ENCODE measurements around the gene TRIM44. TPM values are rescaled to one million over a fixed set of nuclear protein-coding genes. Genes with fewer than 3 reads are reported as not detected.

TRIM44 gene
- polyA plus RNA-seq, 1 donor (not counting 4 experiments of a cell fraction or from before 2014, with no cell fraction given) = 48.3 TPM

- FAIRE-seq (peak; percentile 5), DNase-seq (ENCODE audit: low read depth, low spot score) (no peak)
- Histone ChIP-seq H2AFZ (ENCODE audit: control insufficient read depth, low read length) (no peak overlapping the region), H3K4me3 (ENCODE audit: control insufficient read depth in 2 of 3, extremely low read depth in 1 of 3, insufficient read depth in 2 of 3, low read depth in 1 of 3, low read length in 3 of 3) (no peak overlapping the region), H3K9me3 (ENCODE audit: control insufficient read depth, low read depth, low read length) (no peaks in the 10 kb centered on the region), H3K27me3 (ENCODE audit: control insufficient read depth, extremely low read depth, insufficient read depth, low read length) (no peaks in the 10 kb centered on the region), H3K79me2 (ENCODE audit: control insufficient read depth, insufficient read depth, low read length) (peaks cover 3% of the 10 kb centered on the region), H4K20me1 (ENCODE audit: control insufficient read depth, extremely low read depth, insufficient read depth, low read length) (no peaks in the 10 kb centered on the region), H3K4me1 (ENCODE audit: control insufficient read depth, extremely low read depth, insufficient read depth, low read length) (peaks cover 32% of the 10 kb centered on the region), H3K9ac (ENCODE audit: control insufficient read depth, extremely low read depth, insufficient read depth, low read length) (no peak overlapping the region), H3K4me2 (ENCODE audit: control insufficient read depth, extremely low read depth, insufficient read depth, low read depth, low read length) (peak overlapping the region; percentile 30), H3K27ac (ENCODE audit: control insufficient read depth, insufficient read depth, low read length) (peak overlapping the region; percentile 15), H3K9me1 (ENCODE audit: control insufficient read depth, extremely low read depth, insufficient read depth, low read length) (no peaks in the 10 kb centered on the region), H3K36me3 (ENCODE audit: control insufficient read depth in 2 of 2, extremely low read depth in 1 of 2, insufficient read depth in 2 of 2, low read length in 2 of 2) (peaks cover 0 to 2% of the 10 kb centered on the region in 2 experiments)
- no peak for TF ChIP-seq EZH2 (IDR thresholded peaks at IDR 0.05; ENCODE audit: low read length)
- TF ChIP-seq CTCF (optimal IDR thresholded peaks at IDR 0.05 in 1 of 3, IDR thresholded peaks at IDR 0.05 in 1 of 3, conservative IDR thresholded peaks at IDR 0.05 in 1 of 3; ENCODE audit: extremely low read depth in 1 of 3, insufficient read depth in 2 of 3, low read length in 3 of 3) = no peak
- dilution Hi-C loops (cut with MboI; ENCODE audit: extremely low pct_ligation_motif_present, low sequenced_read_pairs) = no loop called here
Measured at GRCh38 chr11:35787626-35788025, 125.1 kb downstream of the TRIM44 start.

DNA sequence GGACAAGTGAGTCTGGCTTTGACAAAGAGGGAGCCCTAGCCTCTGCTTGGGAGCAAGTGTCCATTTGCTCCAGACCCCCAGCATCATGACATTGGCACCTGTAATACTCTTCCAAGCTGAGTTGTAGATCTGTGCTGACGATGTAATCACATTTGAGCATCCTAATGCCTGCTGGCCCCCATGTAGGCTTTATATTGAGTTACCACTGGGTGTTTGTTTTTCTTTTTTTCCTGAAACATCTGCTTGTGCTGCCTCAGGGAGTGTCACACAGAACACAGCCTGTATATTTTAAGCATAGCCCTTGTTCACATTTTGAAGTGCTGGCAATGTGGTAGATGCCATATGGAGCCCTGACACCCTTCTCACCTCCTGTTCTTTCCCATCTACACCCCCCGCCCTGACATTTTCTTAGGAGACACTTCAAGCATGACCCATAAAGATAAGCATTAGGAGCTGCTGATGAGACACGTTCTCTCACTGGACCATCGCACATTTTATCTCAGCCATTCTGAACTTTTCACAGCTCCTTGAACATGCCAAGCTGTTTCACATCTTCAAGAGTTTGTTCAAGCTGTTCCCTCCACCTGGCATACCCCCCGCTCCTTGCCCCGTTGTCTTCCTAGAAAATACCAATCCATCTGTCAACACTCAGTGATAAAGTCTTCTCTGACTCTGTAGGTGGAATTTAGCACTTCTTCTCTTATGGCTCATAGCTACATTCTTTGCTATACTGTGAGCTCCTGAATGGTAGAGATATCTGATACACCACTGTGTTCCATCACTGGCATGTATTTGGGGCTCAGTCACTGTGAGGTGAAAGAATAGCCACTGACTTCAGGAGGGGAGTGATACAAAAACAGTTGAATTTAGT lies 128.7 kb downstream of the TRIM44 start:
- dilution Hi-C loops (cut with MboI; ENCODE audit: extremely low pct_ligation_motif_present, low sequenced_read_pairs) = no loop called here
- no peak for DNase-seq (ENCODE audit: low read depth, low spot score)
- no peak for FAIRE-seq
- Histone ChIP-seq H3K27ac (ENCODE audit: control insufficient read depth, insufficient read depth, low read length) (no peak overlapping the region), H2AFZ (ENCODE audit: control insufficient read depth, low read length) (no peak overlapping the region), H3K9ac (ENCODE audit: control insufficient read depth, extremely low read depth, insufficient read depth, low read length) (no peak overlapping the region), H3K4me3 (ENCODE audit: control insufficient read depth in 2 of 3, extremely low read depth in 1 of 3, insufficient read depth in 2 of 3, low read depth in 1 of 3, low read length in 3 of 3) (no peak overlapping the region), H3K4me2 (ENCODE audit: control insufficient read depth, extremely low read depth, insufficient read depth, low read depth, low read length) (no peak overlapping the region), H3K79me2 (ENCODE audit: control insufficient read depth, insufficient read depth, low read length) (peaks cover 7% of the 10 kb centered on the region), H3K4me1 (ENCODE audit: control insufficient read depth, extremely low read depth, insufficient read depth, low read length) (peaks cover 44% of the 10 kb centered on the region), H3K36me3 (ENCODE audit: control insufficient read depth in 2 of 2, extremely low read depth in 1 of 2, insufficient read depth in 2 of 2, low read length in 2 of 2) (peaks cover 0 to 2% of the 10 kb centered on the region in 2 experiments), H3K9me1 (ENCODE audit: control insufficient read depth, extremely low read depth, insufficient read depth, low read length) (no peaks in the 10 kb centered on the region), H4K20me1 (ENCODE audit: control insufficient read depth, extremely low read depth, insufficient read depth, low read length) (no peaks in the 10 kb centered on the region), H3K27me3 (ENCODE audit: control insufficient read depth, extremely low read depth, insufficient read depth, low read length) (no peaks in the 10 kb centered on the region), H3K9me3 (ENCODE audit: control insufficient read depth, low read depth, low read length) (no peaks in the 10 kb centered on the region)
- no peak for TF ChIP-seq CTCF (optimal IDR thresholded peaks at IDR 0.05 in 1 of 3, IDR thresholded peaks at IDR 0.05 in 1 of 3, conservative IDR thresholded peaks at IDR 0.05 in 1 of 3; ENCODE audit: extremely low read depth in 1 of 3, insufficient read depth in 2 of 3, low read length in 3 of 3)
- TF ChIP-seq EZH2 (IDR thresholded peaks at IDR 0.05; ENCODE audit: low read length) = no peak
